Measurements from ENCODE around the gene PDE6C. TPM values are rescaled to one million over a fixed set of nuclear protein-coding genes. Genes with fewer than 3 reads are reported as not detected.

PDE6C gene
- total and polyA plus RNA-seq, 2 donors (not counting 1 experiment from before 2014, with no cell fraction given), result not detected

DNA sequence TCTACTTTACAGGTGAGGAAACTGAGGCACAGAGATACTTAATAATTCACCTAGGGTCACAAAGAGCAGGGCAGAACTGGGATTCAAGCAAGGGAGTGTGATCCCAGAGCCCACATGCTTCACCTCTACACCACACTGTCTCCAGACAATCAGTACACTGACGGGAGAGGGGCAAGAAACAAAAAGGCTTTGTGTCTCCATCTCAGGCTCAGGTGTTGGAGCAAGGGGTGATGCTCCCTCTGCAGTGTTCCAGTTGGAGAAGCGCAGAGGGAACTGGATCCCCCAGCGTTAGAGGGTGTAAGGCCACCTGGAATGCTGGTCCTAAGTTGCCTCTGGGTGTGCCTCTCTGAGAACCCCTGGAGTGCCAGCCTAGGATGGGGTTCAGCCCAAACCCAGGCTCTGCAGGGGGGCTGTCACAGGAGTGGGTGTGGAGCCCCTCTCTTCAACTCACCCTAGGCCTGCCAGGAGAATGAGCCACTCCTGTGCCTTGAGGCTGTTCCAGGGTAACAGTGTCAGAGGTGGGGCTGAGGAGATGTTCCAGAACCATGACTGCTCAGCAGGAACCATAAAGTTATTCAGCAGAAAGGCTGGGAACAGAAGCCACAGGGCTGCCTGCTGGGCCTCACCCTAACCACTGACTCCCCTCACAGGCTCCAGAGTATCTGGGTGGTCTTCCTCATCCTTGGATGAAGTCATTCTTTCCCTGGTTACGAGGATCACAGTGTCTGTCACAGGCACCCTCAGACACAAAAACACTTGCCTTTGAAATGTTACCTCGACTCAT is 16.8 kb upstream of the PDE6C start:
- Histone ChIP-seq H3K36me3 (replicated peaks in 1 of 2; ENCODE audit: control extremely low read depth in 1 of 2, control insufficient read depth in 1 of 2, extremely low read depth in 1 of 2, insufficient read depth in 2 of 2, low read length in 1 of 2) (no peaks in the 10 kb centered on the region), H3K4me1 (ENCODE audit: control insufficient read depth in 2 of 2, insufficient read depth in 2 of 2, low read length in 2 of 2) (no peaks in the 10 kb centered on the region), H2AFZ (ENCODE audit: insufficient read depth, low read depth, low read length, poor library complexity, severe bottlenecking) (no peak overlapping the region), H3K9ac (ENCODE audit: low read length) (no peak overlapping the region), H3K4me3 (ENCODE audit: control extremely low read depth in 1 of 5, extremely low read depth in 1 of 5, insufficient read depth in 1 of 5, low read depth in 2 of 5, low read length in 4 of 5) (no peak overlapping the region), H3K79me2 (ENCODE audit: control insufficient read depth, insufficient read depth, low read length) (no peaks in the 10 kb centered on the region), H3K9me3 (ENCODE audit: control extremely low read depth in 1 of 3, control insufficient read depth in 2 of 3, insufficient read depth in 1 of 3, low read length in 2 of 3) (no peaks in the 10 kb centered on the region), H3K27me3 (replicated peaks in 1 of 4; ENCODE audit: control extremely low read depth in 1 of 4, control insufficient read depth in 3 of 4, insufficient read depth in 4 of 4, low read length in 3 of 4) (peaks cover 0 to 6% (median 0%) of the 10 kb centered on the region in 4 experiments), H3K27ac (ENCODE audit: low read length in 2 of 2) (no peak overlapping the region), H4K20me1 (ENCODE audit: control insufficient read depth, insufficient read depth, low read length, poor library complexity, severe bottlenecking) (no peaks in the 10 kb centered on the region), H3K4me2 (replicated peaks; ENCODE audit: low read depth, low read length, poor library complexity, severe bottlenecking) (no peak overlapping the region)
- H3K4me3 Mint-ChIP-seq, result no peak overlapping the region
- ChIA-PET CTCF (no interaction called here), POLR2A (no interaction called here)
- peaks cover 1% of the 10 kb centered on the region for H3K4me1 Mint-ChIP-seq
- intact Hi-C loops (cut with micrococcal nuclease), result no loop called here
- WGBS (ENCODE audit: insufficient coverage), result 83% methylated on average over 5 of the region's 5 CpGs
- ATAC-seq (ENCODE audit: low read depth) (no peak), DNase-seq (no peak)
- TF ChIP-seq, protein P1, sequence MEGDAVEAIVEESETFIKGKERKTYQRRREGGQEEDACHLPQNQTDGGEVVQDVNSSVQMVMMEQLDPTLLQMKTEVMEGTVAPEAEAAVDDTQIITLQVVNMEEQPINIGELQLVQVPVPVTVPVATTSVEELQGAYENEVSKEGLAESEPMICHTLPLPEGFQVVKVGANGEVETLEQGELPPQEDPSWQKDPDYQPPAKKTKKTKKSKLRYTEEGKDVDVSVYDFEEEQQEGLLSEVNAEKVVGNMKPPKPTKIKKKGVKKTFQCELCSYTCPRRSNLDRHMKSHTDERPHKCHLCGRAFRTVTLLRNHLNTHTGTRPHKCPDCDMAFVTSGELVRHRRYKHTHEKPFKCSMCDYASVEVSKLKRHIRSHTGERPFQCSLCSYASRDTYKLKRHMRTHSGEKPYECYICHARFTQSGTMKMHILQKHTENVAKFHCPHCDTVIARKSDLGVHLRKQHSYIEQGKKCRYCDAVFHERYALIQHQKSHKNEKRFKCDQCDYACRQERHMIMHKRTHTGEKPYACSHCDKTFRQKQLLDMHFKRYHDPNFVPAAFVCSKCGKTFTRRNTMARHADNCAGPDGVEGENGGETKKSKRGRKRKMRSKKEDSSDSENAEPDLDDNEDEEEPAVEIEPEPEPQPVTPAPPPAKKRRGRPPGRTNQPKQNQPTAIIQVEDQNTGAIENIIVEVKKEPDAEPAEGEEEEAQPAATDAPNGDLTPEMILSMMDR (IDR thresholded peaks at IDR 0.05), result no peak
- no peak for TF ChIP-seq EZH2 (IDR thresholded peaks at IDR 0.05; ENCODE audit: borderline replicate concordance, insufficient read depth, low read depth, low read length, poor library complexity, severe bottlenecking)
- H3K27ac Mint-ChIP-seq, result no peak overlapping the region
- H3K27me3 Mint-ChIP-seq, result peaks cover 21% of the 10 kb centered on the region
- H3K9me3 Mint-ChIP-seq (ENCODE audit: insufficient read depth), result no peaks in the 10 kb centered on the region

- Histone ChIP-seq H2AFZ (ENCODE audit: insufficient read depth, low read depth, low read length, poor library complexity, severe bottlenecking) (no peak overlapping the region), H4K20me1 (ENCODE audit: control insufficient read depth, insufficient read depth, low read length, poor library complexity, severe bottlenecking) (no peaks in the 10 kb centered on the region), H3K27me3 (replicated peaks in 1 of 4; ENCODE audit: control extremely low read depth in 1 of 4, control insufficient read depth in 3 of 4, insufficient read depth in 4 of 4, low read length in 3 of 4) (peaks cover 0 to 8% (median 0%) of the 10 kb centered on the region in 4 experiments), H3K36me3 (replicated peaks in 1 of 2; ENCODE audit: control extremely low read depth in 1 of 2, control insufficient read depth in 1 of 2, extremely low read depth in 1 of 2, insufficient read depth in 2 of 2, low read length in 1 of 2) (no peaks in the 10 kb centered on the region), H3K79me2 (ENCODE audit: control insufficient read depth, insufficient read depth, low read length) (no peaks in the 10 kb centered on the region), H3K9me3 (ENCODE audit: control extremely low read depth in 1 of 3, control insufficient read depth in 2 of 3, insufficient read depth in 1 of 3, low read length in 2 of 3) (no peaks in the 10 kb centered on the region), H3K4me2 (replicated peaks; ENCODE audit: low read depth, low read length, poor library complexity, severe bottlenecking) (no peak overlapping the region), H3K9ac (ENCODE audit: low read length) (no peak overlapping the region), H3K4me3 (ENCODE audit: control extremely low read depth in 1 of 5, extremely low read depth in 1 of 5, insufficient read depth in 1 of 5, low read depth in 2 of 5, low read length in 4 of 5) (no peak overlapping the region), H3K27ac (ENCODE audit: low read length in 2 of 2) (no peak overlapping the region), H3K4me1 (ENCODE audit: control insufficient read depth in 2 of 2, insufficient read depth in 2 of 2, low read length in 2 of 2) (no peaks in the 10 kb centered on the region)
- ChIA-PET CTCF (no interaction called here), POLR2A (no interaction called here)
- ATAC-seq (ENCODE audit: low read depth) (no peak), DNase-seq (no peak)
- intact Hi-C loops (cut with micrococcal nuclease), result no loop called here
- TF ChIP-seq, protein P1 (IDR thresholded peaks at IDR 0.05), result no peak
- TF ChIP-seq EZH2 (IDR thresholded peaks at IDR 0.05; ENCODE audit: borderline replicate concordance, insufficient read depth, low read depth, low read length, poor library complexity, severe bottlenecking), result no peak
- peaks cover 1% of the 10 kb centered on the region for H3K4me1 Mint-ChIP-seq
- no peak overlapping the region for H3K4me3 Mint-ChIP-seq
- WGBS (ENCODE audit: insufficient coverage), result 93% methylated on average over 3 of the region's 4 CpGs
- H3K27ac Mint-ChIP-seq, result no peak overlapping the region
- H3K9me3 Mint-ChIP-seq (ENCODE audit: insufficient read depth), result no peaks in the 10 kb centered on the region
- peaks cover 22% of the 10 kb centered on the region for H3K27me3 Mint-ChIP-seq
Measured at GRCh38 chr10:93596539-93596938, 15.8 kb upstream of the PDE6C start.

Data from B cell (primary cell).